Stimulated activated naive B cell treated with anti-CD40 and anti-IgM and Interleukin-4, amounts not matched to agents 10 μg/mL and 1 μg/mL and 100 μg/mL, for 72 hours (primary cell): ENCODE measurements around the gene PANK2.
"Not testable (repeated sequence)": the region's sequence is repeated elsewhere in the genome, so short reads cannot be mapped to it uniquely, and the experiment has no call there.

Experiments
- ATAC-seq, 2 donors: fragments of 150-1000 bp; cut with Tn5 transposase; replicated peaks; 2 replicates each; pipeline ENCODE4 v1.10.0; 2021; ENCODE audit warnings: moderate library complexity in 1 of 2
- DNase-seq: peaks from one replicate; pipeline ENCODE4 v3.0.0; 2021
- H3K27ac Mint-ChIP-seq: one replicate; pipeline ENCODE4 v1.8.0; 2022; ENCODE audit warnings: mild to moderate bottlenecking, mixed read lengths
- H3K27me3 Mint-ChIP-seq, 2 donors: one replicate each; pipeline ENCODE4 v1.8.0; 2022; ENCODE audit warnings: mixed read lengths in 2 of 2
- H3K36me3 Mint-ChIP-seq, 2 donors: one replicate each; pipeline ENCODE4 v1.8.0; 2022; ENCODE audit warnings: mixed read lengths in 2 of 2, mild to moderate bottlenecking in 1 of 2
- H3K4me1 Mint-ChIP-seq, 2 donors: one replicate each; pipeline ENCODE4 v1.8.0; 2022; ENCODE audit warnings: mixed read lengths in 2 of 2, mild to moderate bottlenecking in 1 of 2
- H3K4me3 Mint-ChIP-seq, 2 donors: one replicate each; pipeline ENCODE4 v1.8.0; 2022; ENCODE audit warnings: mild to moderate bottlenecking in 2 of 2, mixed read lengths in 2 of 2, moderate library complexity in 1 of 2
- H3K9me3 Mint-ChIP-seq, 2 donors: one replicate each; pipeline ENCODE4 v1.8.0; 2022; ENCODE audit warnings: mixed read lengths in 2 of 2, mild to moderate bottlenecking in 1 of 2

Gene PANK2

DNA sequence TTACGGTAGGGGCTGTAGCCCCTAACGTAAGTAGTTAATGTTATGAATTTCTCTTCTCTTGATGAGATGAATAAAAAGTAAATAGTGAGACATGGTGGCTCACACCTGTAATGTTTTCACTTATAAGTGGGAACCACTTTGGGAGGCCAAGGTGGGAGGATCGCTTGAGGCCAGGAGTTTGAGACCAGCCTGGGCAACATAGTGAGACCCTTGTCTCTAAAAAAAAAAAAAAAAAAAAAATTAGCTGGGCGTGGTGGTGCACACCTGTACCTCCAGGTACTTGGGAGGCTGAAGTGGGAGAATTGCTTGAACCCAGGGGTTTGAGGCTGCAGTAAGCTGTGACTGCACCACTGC is 10.3 kb upstream of the PANK2 start:
- not testable (repeated sequence) for H3K4me3 Mint-ChIP-seq, ATAC-seq, H3K9me3 Mint-ChIP-seq, H3K27ac Mint-ChIP-seq, DNase-seq, H3K27me3 Mint-ChIP-seq
- Mint-ChIP-seq H3K36me3 (peaks cover 21 to 36% of the 10 kb centered on the region in 2 donors), H3K4me1 (peaks cover 2 to 27% of the 10 kb centered on the region in 2 donors)

DNA sequence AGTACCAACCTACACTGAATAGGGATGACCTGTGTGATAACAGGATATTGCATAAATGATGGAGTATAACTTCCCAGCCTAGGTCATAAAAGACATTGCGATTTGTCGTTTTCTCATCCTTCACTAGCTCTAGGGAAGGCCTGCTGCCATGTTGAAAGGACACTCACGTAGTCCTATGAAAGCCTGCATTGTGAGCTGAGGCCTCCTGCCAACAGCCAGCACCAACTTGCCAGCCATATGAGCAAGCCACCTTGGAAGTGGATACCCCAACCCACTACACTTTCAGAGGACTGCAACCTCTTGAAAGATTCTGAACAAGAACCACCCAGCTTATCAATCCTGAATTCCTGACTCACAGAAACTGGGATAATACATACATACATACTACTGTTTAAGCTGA is 3.5 kb upstream of the PANK2 start:
- Mint-ChIP-seq H3K4me3 (no peak overlapping the region), H3K4me1 (peaks cover 9 to 22% of the 10 kb centered on the region in 2 donors), H3K9me3 (no peaks in the 10 kb centered on the region), H3K27ac (no peak overlapping the region), H3K27me3 (no peaks in the 10 kb centered on the region), H3K36me3 (peaks cover 24 to 50% of the 10 kb centered on the region in 2 donors)
- DNase-seq, result no peak
- ATAC-seq, result no peak

DNA sequence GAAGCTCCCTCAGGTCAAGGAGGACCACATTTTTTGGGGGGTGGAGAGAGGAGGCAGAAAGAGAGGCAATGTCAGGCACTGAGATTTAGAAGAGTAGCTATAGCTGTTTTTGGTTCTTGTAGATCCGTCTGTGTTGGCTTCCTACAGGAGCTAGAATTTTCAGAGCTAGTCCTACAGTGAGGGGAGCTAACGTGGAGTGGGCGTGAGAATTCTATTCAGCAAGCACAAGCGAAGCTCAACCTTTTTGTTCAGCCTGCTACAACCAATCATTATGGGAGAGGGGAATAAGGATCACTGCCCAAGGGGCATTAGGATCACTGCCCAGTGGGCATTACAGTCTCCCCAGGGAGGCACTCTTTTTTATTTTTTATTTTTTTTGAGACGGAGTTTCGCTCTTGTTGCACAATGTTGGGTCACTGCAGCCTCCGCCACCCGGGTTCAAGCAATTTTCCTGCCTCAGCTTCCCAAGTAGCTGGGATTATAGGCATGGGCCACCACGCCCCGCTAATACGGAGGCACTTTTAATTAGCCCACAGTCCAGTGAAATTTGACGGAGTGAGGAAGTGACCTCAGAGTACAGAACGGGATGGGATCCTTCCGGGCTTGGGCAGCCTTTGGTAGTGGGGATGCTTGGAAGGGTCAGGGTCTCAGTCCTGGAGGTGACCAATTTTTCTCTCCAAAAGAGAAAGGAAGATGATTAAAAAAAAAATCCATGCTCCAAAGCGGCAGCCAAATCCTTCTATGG is 1.1 kb upstream of the PANK2 start:
- ATAC-seq, result no peak
- Mint-ChIP-seq H3K27me3 (no peaks in the 10 kb centered on the region), H3K9me3 (no peaks in the 10 kb centered on the region), H3K4me1 (peaks cover 23 to 41% of the 10 kb centered on the region in 2 donors), H3K4me3 (peak overlapping the region; percentile 92 to 95), H3K36me3 (peaks cover 22 to 55% of the 10 kb centered on the region in 2 donors), H3K27ac (peak overlapping the region; percentile 95)
- no peak for DNase-seq

DNA sequence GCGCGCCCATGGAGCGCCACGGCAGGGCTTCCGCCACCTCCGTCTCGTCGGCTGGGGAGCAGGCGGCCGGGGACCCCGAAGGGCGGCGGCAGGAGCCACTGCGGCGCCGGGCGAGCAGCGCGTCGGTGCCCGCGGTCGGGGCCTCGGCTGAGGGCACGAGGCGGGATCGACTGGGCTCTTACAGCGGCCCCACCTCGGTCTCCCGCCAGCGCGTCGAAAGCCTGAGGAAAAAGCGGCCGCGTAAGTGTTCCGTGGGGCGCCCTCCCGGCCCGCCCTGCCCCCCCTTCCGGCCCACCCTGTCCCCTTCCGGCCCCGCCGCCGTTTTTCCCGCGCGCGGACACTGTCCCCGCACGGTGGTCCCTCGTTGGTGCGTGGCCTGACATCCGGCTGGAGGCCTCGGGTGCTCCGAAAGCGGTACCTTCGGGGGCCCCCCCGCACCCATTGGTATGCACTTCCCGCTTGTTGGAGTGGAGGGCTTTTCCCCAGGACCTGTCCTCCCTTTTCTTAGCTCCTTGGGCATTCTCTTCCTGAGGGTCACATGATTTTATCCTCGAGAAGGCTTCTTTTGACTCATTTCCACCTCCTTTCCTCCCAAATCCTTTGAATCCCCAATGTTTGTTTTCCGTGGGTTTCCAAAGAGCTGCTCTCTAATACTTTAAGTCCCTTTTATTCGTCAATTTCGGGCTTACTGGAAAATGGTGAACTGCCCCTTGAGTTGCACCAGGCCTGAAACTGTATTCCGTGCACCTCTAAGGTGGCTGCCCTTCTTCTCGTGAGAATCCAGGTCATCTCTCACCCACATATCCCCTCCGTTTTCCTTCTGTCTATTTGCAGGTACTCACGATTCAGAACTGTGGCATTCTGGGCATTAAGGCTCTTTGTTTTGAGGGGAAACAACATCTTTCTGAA is 556 bp downstream of the PANK2 start:
- H3K9me3 Mint-ChIP-seq, result no peaks in the 10 kb centered on the region
- DNase-seq (peak; percentile 20), ATAC-seq (peak; percentile 42 to 43)
- peak overlapping the region; percentile 98 for H3K27ac Mint-ChIP-seq
- peaks cover 25 to 62% of the 10 kb centered on the region in 2 donors for H3K36me3 Mint-ChIP-seq
- H3K4me3 Mint-ChIP-seq, result peak overlapping the region; percentile 92 to 98
- H3K27me3 Mint-ChIP-seq, result no peaks in the 10 kb centered on the region
- H3K4me1 Mint-ChIP-seq, result peaks cover 30 to 51% of the 10 kb centered on the region in 2 donors

DNA sequence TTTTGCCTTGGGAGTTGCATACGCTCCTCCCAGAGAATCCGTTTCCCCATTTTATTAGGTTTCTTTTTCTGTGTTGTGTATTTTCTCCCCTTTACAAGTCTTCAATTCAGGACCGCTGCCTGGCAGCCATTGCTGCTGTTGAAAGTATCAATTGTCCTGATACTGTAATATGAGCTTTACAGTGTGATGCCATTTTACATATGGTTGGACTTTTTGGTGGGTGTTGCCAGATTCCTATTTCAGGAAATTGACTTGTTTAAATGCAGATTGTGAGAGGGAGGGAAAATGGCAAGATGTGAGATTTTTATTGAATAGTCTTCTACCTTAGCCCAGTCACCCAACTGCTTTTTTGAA is 1.2 kb downstream of the PANK2 start:
- Mint-ChIP-seq H3K4me1 (peaks cover 33 to 55% of the 10 kb centered on the region in 2 donors), H3K36me3 (peaks cover 24 to 61% of the 10 kb centered on the region in 2 donors)
- no peak for ATAC-seq

DNA sequence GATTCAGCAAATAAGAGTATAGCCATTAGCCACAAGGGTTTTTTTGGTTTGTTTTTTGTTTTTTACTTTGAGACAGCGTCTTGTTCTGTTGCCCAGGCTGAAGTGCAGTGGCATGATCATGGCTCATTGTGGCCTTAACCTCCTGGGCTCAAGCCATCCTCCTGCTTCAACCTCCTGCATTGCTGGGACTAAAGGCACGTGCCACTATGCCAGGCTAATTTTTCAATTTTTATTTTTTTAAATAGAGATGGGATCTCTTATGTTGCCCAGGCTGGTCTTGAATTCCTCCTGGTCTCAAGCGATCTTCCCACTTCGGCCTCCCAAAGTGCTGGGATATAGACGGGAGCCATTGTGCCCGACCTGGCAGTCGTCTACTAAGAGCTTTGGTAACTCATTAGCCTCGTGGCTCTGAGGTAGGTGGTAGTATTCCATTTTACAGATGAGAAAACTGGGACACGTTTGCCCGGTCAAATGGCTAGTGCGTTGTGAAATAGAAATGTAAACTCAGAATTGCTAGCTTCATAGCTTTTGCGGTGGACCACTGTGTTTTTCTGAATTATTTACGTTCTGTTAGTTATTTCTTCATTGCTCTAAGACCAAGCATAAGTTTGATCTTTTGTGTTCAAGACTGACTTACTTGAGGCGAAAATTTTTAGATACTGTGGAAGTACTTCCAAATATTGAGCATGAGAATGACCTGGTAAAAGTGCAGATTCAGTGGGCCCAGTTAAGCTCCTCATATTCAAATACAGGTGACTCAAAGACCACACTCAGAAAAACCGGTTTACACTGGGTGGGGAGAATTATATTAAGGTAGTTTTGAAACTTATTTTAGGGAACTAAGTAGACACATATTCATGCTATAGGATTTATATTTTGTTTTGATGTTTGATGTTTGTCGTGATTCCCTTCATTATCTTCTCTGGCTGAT is 2.1 kb downstream of the PANK2 start:
- no peaks in the 10 kb centered on the region for H3K27me3 Mint-ChIP-seq
- H3K27ac Mint-ChIP-seq, result peak overlapping the region; percentile 67
- peak overlapping the region; percentile 92 to 98 for H3K4me3 Mint-ChIP-seq
- H3K4me1 Mint-ChIP-seq, result peaks cover 33 to 55% of the 10 kb centered on the region in 2 donors
- no peak for DNase-seq
- H3K9me3 Mint-ChIP-seq, result no peaks in the 10 kb centered on the region
- ATAC-seq, result no peak
- H3K36me3 Mint-ChIP-seq, result peaks cover 23 to 57% of the 10 kb centered on the region in 2 donors

More for the DNA sequence above, 1.2 kb downstream of the PANK2 start:
- DNase-seq, result no peak
- H3K4me3 Mint-ChIP-seq, result peak overlapping the region; percentile 92 to 98
- H3K9me3 Mint-ChIP-seq, result no peaks in the 10 kb centered on the region
- peak overlapping the region; percentile 98 for H3K27ac Mint-ChIP-seq
- H3K27me3 Mint-ChIP-seq, result no peaks in the 10 kb centered on the region

DNA sequence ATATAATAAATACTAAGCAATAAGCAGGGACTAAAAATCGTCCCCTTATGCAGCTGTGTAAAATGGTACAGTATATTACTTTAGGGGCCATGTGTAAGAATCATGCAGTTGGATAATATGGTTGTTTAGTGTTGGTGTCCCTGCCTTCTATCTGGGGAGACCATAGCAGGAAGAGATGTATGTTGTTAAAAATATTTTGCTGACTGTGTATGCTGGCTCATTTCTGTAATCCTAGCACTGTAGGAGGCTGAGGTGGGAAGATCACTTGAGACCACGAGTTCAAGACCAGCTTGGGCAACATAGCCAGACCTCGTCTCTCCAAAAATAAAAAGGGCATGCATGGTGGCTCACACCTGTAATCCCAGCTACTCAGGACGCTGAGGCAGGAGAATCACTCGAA is 5.6 kb downstream of the PANK2 start:
- H3K27ac Mint-ChIP-seq, result no peak overlapping the region
- no peak for ATAC-seq

DNA sequence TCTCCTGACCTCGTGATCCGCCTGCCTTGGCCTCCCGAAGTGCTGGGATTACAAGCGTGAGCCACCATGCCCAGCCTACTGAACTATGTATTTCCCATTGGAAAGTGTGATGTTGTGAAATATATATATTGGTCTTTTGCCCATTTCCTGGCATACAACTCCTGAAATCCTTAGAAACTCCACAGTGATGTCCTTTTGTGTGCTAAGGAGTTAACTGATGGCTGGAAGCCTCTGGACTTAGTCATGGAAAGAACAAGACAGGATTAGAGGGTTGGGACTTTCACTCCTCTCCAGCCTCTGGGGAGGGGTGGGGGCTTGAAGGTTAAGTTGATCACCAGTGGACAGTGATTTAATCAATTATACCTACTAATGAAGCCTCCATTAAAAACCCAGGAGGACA is 7.1 kb downstream of the PANK2 start:
- peaks cover 45 to 67% of the 10 kb centered on the region in 2 donors for H3K4me1 Mint-ChIP-seq
- ATAC-seq (no peak), DNase-seq (no peak)
- H3K27ac Mint-ChIP-seq, result no peak overlapping the region
- peaks cover 24 to 38% of the 10 kb centered on the region in 2 donors for H3K36me3 Mint-ChIP-seq
- H3K4me3 Mint-ChIP-seq, result no peak overlapping the region
- no peaks in the 10 kb centered on the region for H3K9me3 Mint-ChIP-seq
- H3K27me3 Mint-ChIP-seq, result no peaks in the 10 kb centered on the region

More for the DNA sequence above, 5.6 kb downstream of the PANK2 start:
- H3K36me3 Mint-ChIP-seq, result peaks cover 29 to 45% of the 10 kb centered on the region in 2 donors
- no peaks in the 10 kb centered on the region for H3K27me3 Mint-ChIP-seq
- no peaks in the 10 kb centered on the region for H3K9me3 Mint-ChIP-seq
- no peak overlapping the region for H3K4me3 Mint-ChIP-seq
- H3K4me1 Mint-ChIP-seq, result peaks cover 41 to 63% of the 10 kb centered on the region in 2 donors
- no peak for DNase-seq

DNA sequence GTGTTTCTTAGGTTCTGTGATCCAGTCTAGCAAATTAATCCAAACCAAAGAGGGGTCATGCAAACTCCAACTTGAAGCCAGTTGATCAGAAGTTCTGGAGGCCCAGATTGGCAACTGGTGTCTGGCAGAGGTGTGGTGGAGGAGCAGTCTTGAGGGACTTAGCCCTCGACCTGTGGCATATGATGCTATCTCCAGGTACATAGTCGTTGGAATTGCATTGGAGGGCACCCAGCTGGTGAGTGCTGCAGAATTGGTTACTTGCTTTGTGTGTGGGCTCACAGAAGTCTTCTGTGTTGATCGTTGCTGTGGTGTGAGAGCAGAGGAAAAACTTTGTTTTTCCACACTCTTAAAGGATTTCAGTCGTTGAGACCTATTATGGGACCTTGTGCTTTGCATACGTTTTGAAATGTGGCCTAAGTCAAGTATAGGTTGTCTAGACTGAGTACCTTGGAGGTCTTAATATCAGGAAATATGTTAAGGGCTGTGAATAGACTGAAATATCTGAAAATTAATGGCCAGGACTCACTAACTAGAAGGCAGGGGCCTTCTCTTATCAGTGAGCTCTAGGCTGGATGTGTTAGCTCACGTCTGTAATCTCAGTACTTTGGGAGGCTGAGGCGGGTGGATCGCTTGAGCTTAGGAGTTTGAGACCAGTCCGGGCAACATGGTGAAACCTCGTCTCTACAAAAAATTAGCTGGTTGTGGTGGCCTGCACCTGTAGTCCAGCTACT is 7.8 kb downstream of the PANK2 start:
- H3K4me1 Mint-ChIP-seq, result peaks cover 45 to 67% of the 10 kb centered on the region in 2 donors
- DNase-seq, result no peak
- no peak for ATAC-seq
- peak overlapping the region in 1 of 2 donors; percentile 17 for H3K4me3 Mint-ChIP-seq
- no peaks in the 10 kb centered on the region for H3K27me3 Mint-ChIP-seq
- peaks cover 26 to 34% of the 10 kb centered on the region in 2 donors for H3K36me3 Mint-ChIP-seq
- no peaks in the 10 kb centered on the region for H3K9me3 Mint-ChIP-seq
- no peak overlapping the region for H3K27ac Mint-ChIP-seq

DNA sequence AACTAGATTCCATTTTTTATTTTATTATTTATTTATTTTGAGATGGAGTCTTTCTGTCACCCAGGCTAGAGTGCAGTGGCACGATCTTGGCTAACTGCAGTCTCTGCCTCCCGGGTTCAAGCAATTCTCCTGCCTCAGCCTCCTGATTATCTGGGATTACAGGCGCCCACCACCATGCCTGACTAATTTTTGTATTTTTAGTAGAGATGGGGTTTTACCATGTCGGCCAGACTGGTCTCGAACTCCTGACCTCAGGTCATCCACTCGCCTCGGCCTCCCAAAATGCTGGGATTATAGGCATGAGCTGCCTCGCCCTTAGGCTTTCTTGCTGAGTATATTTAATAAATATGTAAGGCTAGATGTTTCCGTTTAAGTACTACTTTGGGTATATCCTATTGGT is 9.0 kb downstream of the PANK2 start:
- H3K9me3 Mint-ChIP-seq, H3K27ac Mint-ChIP-seq, H3K4me3 Mint-ChIP-seq, ATAC-seq, DNase-seq, H3K27me3 Mint-ChIP-seq: not testable (repeated sequence)
- H3K4me1 Mint-ChIP-seq, result peaks cover 43 to 69% of the 10 kb centered on the region in 2 donors
- H3K36me3 Mint-ChIP-seq, result peaks cover 26 to 35% of the 10 kb centered on the region in 2 donors

DNA sequence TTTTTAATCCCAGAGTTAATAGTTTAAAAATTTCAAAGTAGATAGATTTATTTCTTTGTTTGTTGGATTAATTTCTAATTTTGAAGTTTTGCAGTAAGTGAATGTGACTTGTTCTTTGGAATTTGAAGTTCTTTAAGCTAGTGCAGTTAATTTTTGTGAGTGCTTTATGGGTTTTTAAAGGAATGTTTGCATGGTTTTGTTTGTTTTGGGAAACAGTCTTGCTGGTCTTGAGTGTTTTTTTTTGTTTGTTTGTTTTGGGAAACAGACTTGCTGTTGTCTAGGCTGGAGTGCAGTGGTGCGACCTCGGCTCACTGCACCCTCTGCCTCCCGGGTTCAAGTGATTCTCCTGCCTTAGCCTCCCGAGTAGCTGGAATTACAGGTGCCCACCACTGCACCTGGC is 9.5 kb downstream of the PANK2 start:
- no peak for DNase-seq
- Mint-ChIP-seq H3K27me3 (no peaks in the 10 kb centered on the region), H3K4me1 (peaks cover 39 to 66% of the 10 kb centered on the region in 2 donors), H3K4me3 (peak overlapping the region in 1 of 2 donors; percentile 25), H3K36me3 (peaks cover 22 to 31% of the 10 kb centered on the region in 2 donors), H3K27ac (no peak overlapping the region), H3K9me3 (no peaks in the 10 kb centered on the region)
- no peak for ATAC-seq

DNA sequence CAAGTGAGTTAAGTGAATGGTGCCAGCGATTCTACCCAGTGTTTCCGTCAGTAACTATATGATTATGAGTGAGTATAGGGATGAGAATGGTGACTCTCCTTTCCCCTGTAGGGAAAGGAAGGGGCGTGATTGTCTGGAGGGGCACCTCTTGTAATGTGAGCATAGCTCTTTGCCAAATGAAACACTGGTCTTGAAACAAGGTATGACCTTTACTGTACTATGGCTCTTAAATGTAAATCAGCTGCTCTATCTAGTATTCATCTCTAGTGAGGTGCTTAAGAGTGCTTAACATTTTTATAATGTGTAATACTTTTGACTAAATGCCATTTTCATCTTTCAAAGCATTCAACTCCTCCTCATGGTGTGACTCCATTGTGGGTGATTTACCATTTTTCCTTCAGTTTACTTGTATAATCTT is 11.0 kb downstream of the PANK2 start:
- ATAC-seq, result no peak
- H3K4me3 Mint-ChIP-seq, result peak overlapping the region; percentile 17 to 36
- no peaks in the 10 kb centered on the region for H3K9me3 Mint-ChIP-seq

DNA sequence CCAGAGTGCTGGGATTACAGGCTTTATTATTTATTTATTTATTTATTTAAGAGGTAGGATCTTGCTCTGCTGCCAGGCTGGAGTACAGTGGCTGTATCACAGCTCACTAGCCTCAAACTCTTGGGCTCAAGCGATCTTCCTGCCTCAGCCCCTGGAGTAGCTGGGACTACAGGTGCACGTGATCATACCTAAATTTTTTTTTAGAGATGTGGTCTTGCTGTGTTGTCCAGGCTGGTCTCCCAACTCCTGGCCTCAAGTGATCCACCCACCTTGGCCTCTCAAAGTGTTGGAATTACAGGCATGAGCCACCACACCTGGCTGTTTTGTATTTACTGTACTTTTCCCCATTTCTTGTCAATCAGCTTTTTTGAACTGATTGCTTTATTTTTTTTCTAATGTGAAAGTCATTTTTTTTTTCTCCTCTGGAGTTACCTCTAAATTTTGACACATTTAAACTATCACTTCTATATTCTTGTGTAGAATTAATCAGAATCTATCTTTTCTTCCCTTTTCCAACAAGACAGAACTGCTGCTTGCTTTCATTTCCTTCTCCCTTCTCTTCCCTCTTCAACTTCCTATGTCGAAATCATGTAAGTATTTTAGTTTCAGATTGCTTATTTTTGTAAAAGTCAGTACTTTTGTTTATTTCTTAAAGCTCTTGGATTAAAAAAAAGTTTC is 12.0 kb downstream of the PANK2 start:
- H3K4me1 Mint-ChIP-seq, result peaks cover 43 to 80% of the 10 kb centered on the region in 2 donors
- H3K9me3 Mint-ChIP-seq, result no peaks in the 10 kb centered on the region
- peak overlapping the region; percentile 22 to 69 for H3K4me3 Mint-ChIP-seq
- H3K36me3 Mint-ChIP-seq, result peaks cover 21 to 29% of the 10 kb centered on the region in 2 donors
- no peak for DNase-seq
- H3K27ac Mint-ChIP-seq, result peak overlapping the region; percentile 76
- ATAC-seq, result peak; percentile 41 to 48
- H3K27me3 Mint-ChIP-seq, result no peaks in the 10 kb centered on the region

More for the DNA sequence above, 11.0 kb downstream of the PANK2 start:
- peaks cover 43 to 71% of the 10 kb centered on the region in 2 donors for H3K4me1 Mint-ChIP-seq
- peak overlapping the region; percentile 56 for H3K27ac Mint-ChIP-seq
- H3K36me3 Mint-ChIP-seq, result peaks cover 23 to 29% of the 10 kb centered on the region in 2 donors
- H3K27me3 Mint-ChIP-seq, result no peaks in the 10 kb centered on the region
- DNase-seq, result no peak
